NCI-H1417 treated with DMSO at 0.1 percent for 48 hours (cell line): ENCODE results near the gene GUSB.
"Not testable (repeated sequence)": the region's sequence is repeated elsewhere in the genome, so short reads cannot be mapped to it uniquely, and the experiment has no call there.

Experiments
- DNase-seq: peaks from one replicate; lab custom pipeline; 2025; lab: John Stamatoyannopoulos, UW

GUSB gene

GRCh38 chr7:65975814-65976445 is 6.1 kb downstream of the GUSB start:
- no peak for DNase-seq

GRCh38 chr7:65974876-65975275 is 7.1 kb downstream of the GUSB start:
- DNase-seq, result no peak

- DNase-seq, result no peak
These were observed 7.7 kb downstream of the GUSB start for GRCh38 chr7:65974191-65974801.

- DNase-seq, result no peak
These were observed 9.0 kb downstream of the GUSB start for GRCh38 chr7:65972976-65973375.

GRCh38 chr7:65971021-65971420 is 11.0 kb downstream of the GUSB start:
- DNase-seq, result no peak

- no peak for DNase-seq
These were observed 13.5 kb downstream of the GUSB start for GRCh38 chr7:65968256-65969185.

- no peak for DNase-seq
These were observed 14.5 kb downstream of the GUSB start for GRCh38 chr7:65967361-65968155.

GRCh38 chr7:65966146-65966545 is 15.9 kb downstream of the GUSB start:
- no peak for DNase-seq

GRCh38 chr7:65964671-65965070 is 17.3 kb downstream of the GUSB start:
- not testable (repeated sequence) for DNase-seq

- DNase-seq, result no peak
These were observed 20.0 kb downstream of the GUSB start for GRCh38 chr7:65962033-65962432.

GRCh38 chr7:65960351-65961074 is 21.5 kb downstream of the GUSB start:
- DNase-seq, result no peak

GRCh38 chr7:65955718-65956117 is 26.3 kb downstream of the GUSB start:
- no peak for DNase-seq

GRCh38 chr7:65953890-65954450 is 28.0 kb downstream of the GUSB start:
- no peak for DNase-seq

- no peak for DNase-seq
These were observed 28.9 kb downstream of the GUSB start for GRCh38 chr7:65953001-65953720.

GRCh38 chr7:65951837-65952578 is 30.0 kb downstream of the GUSB start:
- DNase-seq, result no peak

- no peak for DNase-seq
These were observed 35.1 kb downstream of the GUSB start for GRCh38 chr7:65946904-65947303.

GRCh38 chr7:65945787-65946186 is 36.2 kb downstream of the GUSB start:
- DNase-seq, result not testable (repeated sequence)

- no peak for DNase-seq
These were observed 43.6 kb downstream of the GUSB start for GRCh38 chr7:65938336-65938895.

- no peak for DNase-seq
These were observed 44.7 kb downstream of the GUSB start for GRCh38 chr7:65937296-65937695.
